Stimulated activated naive CD8-positive, alpha-beta T cell treated with anti-CD3 and anti-CD28 coated beads, Interleukin-15, Interleukin-2, amounts not matched to agents 100 ng/mL and 50 ng/mL, for 24 hours (primary cell): ENCODE data around the gene C18orf63.

Experiments
- H3K27ac Mint-ChIP-seq: one replicate; pipeline ENCODE4 v1.8.0; 2021; ENCODE audit warnings: mild to moderate bottlenecking, mixed read lengths
- H3K27me3 Mint-ChIP-seq: one replicate; pipeline ENCODE4 v1.8.0; 2021; ENCODE audit warnings: mixed read lengths
- H3K36me3 Mint-ChIP-seq: one replicate; pipeline ENCODE4 v1.8.0; 2021; ENCODE audit warnings: low read depth, mixed read lengths
- H3K4me1 Mint-ChIP-seq: one replicate; pipeline ENCODE4 v1.8.0; 2021; ENCODE audit warnings: low read depth, mixed read lengths
- H3K4me3 Mint-ChIP-seq: one replicate; pipeline ENCODE4 v1.8.0; 2021; ENCODE audit warnings: mild to moderate bottlenecking, mixed read lengths
- H3K9me3 Mint-ChIP-seq: one replicate; pipeline ENCODE4 v1.8.0; 2021; ENCODE audit warnings: mixed read lengths

Gene C18orf63

DNA sequence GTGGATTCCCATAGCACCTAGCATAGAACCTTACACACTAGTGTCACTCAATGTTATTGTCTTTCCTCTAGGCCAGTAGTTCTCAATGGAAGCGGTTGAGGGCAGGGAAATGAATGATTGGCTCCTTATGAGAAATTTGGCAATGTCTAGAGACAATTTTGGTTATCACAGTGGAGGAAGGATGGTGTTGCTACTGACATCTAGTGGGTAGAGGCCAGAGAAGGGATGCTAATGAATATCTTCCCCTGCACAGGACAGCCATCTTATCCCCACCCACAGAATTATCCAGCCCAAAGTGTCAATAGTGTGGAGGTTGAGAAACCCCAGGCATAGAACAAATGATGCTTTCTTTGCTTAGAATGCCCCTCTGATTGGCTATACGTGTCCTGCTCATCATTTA, 15.8 kb downstream of the C18orf63 start:
- Mint-ChIP-seq H3K4me1 (peaks cover 10% of the 10 kb centered on the region), H3K9me3 (no peaks in the 10 kb centered on the region), H3K4me3 (no peak overlapping the region), H3K27ac (no peak overlapping the region), H3K36me3 (no peaks in the 10 kb centered on the region), H3K27me3 (peaks cover 4% of the 10 kb centered on the region)

DNA sequence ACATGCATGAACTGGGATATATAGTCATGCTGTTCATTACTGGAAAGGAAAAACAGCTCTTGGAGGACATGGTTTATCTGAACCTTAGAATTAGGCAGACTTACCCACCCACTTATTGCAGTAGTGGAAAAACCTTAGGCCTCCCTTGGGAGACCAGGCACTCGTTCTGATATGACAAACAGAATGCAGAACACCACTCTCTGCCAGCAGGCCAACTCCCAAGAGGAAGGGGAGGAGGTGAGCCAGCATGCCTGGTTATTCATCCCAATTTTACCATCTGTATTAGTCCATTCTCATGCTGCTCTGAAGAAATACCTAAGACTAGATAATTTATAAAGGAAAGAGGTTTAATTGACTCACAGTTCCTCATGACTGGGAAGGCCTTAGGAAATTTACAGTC, 17.5 kb downstream of the C18orf63 start:
- Mint-ChIP-seq H3K27me3 (peaks cover 10% of the 10 kb centered on the region), H3K36me3 (no peaks in the 10 kb centered on the region), H3K4me3 (no peak overlapping the region), H3K27ac (no peak overlapping the region), H3K4me1 (peaks cover 10% of the 10 kb centered on the region), H3K9me3 (no peaks in the 10 kb centered on the region)

DNA sequence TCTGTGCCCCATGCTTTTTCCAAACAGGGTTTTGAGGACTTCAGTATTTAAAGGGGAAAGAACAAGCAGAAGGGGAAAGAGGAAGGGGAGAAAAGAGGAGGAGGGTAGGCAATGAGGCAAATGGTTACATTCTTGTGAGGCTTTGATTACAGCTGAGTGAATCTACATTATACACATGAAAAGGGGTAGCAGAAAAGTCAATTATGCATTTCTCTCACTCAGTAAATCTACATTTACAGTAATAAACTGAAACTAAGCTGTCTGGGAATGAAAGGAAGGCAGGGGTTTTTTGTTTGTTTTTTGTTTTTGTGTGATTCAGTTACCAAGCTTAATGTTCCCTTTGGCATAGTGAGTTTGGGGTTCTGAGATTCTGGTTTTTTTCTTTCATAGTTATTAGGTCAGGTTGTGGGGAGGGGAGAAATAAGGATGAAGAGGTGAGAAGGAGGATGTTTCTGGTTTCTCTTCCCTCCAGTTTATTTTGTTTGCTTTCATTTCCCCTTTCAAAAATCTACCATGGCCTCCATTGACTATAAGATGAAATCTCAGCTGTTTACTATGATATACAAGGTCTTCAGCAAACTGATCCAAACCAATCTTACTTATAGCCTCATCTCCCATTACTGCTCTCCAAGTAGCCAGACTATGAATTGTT, 18.7 kb downstream of the C18orf63 start:
- Mint-ChIP-seq H3K4me3 (no peak overlapping the region), H3K4me1 (peaks cover 10% of the 10 kb centered on the region), H3K9me3 (no peaks in the 10 kb centered on the region), H3K36me3 (no peaks in the 10 kb centered on the region), H3K27ac (no peak overlapping the region), H3K27me3 (peaks cover 10% of the 10 kb centered on the region)

DNA sequence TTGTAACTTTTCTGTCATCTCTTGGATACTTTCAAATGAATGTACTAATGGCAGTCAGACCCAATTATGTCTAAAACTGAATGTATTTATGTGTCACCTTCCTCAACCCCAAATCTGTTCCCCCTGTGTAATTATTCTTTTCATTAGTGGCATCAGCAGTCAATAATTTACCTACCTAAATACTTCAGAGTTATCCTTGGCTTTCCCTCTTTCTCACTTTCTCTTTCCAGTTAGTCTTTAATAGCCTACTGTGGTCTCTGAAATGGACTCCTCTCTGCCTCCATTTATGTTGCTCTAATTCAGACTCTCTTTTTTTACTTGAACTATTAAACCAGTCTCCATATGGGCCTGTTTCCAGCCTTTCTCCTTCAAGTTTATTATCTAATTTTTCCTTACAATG, 21.0 kb downstream of the C18orf63 start:
- Mint-ChIP-seq H3K4me3 (no peak overlapping the region), H3K27ac (no peak overlapping the region), H3K9me3 (no peaks in the 10 kb centered on the region), H3K27me3 (peaks cover 9% of the 10 kb centered on the region), H3K36me3 (no peaks in the 10 kb centered on the region), H3K4me1 (peaks cover 10% of the 10 kb centered on the region)

DNA sequence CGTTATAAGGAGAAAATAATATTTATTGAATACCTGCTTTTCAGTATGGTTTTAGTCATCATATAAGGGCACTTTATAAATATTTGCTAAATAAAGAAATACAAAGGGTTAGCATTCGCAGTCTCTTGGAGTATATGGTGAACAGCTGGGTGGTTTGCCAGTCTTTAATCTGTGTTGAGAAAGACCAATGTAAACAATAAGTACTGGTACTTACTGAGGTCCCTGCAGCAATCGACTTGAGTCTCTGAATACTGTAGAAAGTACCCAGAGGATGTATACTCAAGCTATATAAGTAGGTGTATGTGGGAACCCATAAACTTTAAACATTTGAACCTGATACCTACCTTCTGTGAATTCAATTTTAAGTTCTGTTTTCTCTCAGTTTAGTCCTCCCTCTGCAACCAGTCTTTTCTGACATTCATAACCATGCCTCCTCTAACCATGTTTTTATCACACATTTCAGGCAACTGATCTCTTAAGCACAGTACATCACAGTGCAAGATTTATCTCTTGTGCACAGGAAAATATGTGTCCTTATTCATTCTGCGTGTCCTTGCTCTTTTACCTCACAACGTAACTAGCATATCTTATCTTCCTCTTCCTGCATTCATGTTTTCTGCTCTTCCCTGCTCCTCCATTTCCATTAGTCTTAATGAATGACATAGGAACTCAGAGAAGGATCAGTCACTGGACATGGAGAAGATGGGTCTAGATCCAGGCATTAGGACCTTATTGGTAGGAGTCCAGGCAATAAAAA, 21.7 kb downstream of the C18orf63 start:
- Mint-ChIP-seq H3K4me3 (no peak overlapping the region), H3K4me1 (peaks cover 10% of the 10 kb centered on the region), H3K36me3 (no peaks in the 10 kb centered on the region), H3K27ac (no peak overlapping the region), H3K9me3 (no peaks in the 10 kb centered on the region), H3K27me3 (peaks cover 9% of the 10 kb centered on the region)

DNA sequence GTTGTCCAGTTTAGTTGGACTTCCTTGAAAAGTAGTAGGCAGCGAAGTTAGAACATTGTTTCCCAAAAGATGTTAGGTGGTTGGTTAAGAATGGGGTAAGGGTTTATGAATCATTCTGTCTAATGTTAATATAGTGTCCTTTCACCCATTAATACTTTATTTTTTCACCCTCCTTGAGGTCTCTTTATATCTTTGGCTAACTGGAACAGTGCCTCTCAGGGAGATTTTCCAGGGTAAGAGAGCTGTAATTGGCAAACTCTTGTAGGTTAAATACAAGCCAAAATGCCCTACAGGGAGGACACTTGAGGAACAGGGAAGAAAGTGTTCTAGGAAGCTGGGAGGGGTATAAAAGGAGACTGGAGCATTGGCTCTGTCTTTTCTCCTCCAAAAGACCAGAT, 22.3 kb downstream of the C18orf63 start:
- Mint-ChIP-seq H3K4me3 (no peak overlapping the region), H3K27me3 (peaks cover 9% of the 10 kb centered on the region), H3K27ac (no peak overlapping the region), H3K36me3 (no peaks in the 10 kb centered on the region), H3K9me3 (no peaks in the 10 kb centered on the region), H3K4me1 (peaks cover 10% of the 10 kb centered on the region)

DNA sequence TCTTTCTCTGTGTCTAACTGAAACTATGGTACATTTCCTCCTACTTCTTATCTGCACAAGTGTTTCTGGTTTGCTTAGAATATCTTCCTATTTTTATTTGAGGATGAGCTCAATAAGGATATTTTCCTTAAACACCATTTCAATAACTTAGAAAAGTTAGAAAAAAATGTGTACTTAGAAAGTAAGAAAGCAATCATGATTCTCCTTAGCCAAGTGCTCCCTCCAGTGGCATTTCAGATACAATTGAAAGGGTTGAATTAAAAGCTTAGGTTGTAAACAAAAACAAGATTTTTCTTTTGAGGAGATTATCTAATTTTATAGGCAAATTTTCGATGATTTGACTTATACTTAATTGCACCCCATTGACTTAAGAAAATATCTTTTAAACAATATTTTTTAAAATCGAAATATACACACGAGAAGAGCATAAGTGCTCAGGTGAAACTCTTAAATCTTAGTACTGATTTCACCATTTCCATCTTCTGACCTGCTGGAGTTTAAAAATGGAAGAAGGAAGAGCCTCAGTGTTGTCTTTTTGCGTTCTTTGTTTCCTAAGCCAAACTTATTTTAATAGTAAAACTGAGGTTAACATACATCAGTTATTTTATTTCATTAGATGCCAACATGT, 26.9 kb downstream of the C18orf63 start:
- Mint-ChIP-seq H3K36me3 (no peaks in the 10 kb centered on the region), H3K27ac (no peak overlapping the region), H3K9me3 (no peaks in the 10 kb centered on the region), H3K27me3 (peaks cover 7% of the 10 kb centered on the region), H3K4me1 (no peaks in the 10 kb centered on the region), H3K4me3 (no peak overlapping the region)

DNA sequence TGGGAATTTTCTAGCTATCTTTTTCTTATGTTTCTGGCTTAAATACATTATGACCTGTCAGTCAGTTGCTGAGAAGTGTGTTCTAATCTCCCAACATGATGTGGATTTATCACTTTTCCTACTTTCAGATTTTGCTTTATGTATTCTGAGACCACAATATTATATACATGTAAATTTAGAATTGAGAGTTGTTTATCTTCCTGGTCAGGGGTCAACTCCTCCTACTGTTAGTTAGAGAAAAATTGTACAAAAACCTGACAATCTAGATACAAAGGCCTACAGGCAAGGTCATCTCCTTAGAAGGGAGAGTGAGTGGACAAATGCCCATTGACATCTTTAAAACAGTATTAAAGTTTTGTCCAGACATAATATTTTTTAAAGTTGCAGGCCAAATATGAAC, 30.6 kb downstream of the C18orf63 start:
- Mint-ChIP-seq H3K4me1 (no peaks in the 10 kb centered on the region), H3K9me3 (no peaks in the 10 kb centered on the region), H3K27me3 (no peaks in the 10 kb centered on the region), H3K27ac (no peak overlapping the region), H3K36me3 (no peaks in the 10 kb centered on the region), H3K4me3 (no peak overlapping the region)

DNA sequence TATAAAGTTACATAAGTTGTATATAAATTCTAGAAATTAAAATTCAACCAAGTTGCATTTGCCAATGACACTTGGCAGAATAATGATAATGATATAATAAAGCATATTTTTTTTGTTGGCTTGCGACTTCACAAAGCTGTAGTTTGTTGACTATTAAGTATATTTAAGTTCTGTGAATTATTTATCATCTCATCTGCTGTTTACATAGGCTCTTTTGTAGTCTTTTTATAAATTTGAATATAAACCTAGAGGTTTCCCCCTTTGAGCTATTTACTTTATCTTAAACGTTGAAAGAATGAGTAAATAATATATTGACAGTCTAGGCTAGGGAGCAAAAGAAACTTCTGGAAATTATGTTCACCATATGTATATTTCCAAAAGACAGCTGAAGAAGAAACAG, 32.9 kb downstream of the C18orf63 start:
- Mint-ChIP-seq H3K27ac (no peak overlapping the region), H3K27me3 (no peaks in the 10 kb centered on the region), H3K4me3 (no peak overlapping the region), H3K4me1 (no peaks in the 10 kb centered on the region), H3K36me3 (no peaks in the 10 kb centered on the region), H3K9me3 (no peaks in the 10 kb centered on the region)

DNA sequence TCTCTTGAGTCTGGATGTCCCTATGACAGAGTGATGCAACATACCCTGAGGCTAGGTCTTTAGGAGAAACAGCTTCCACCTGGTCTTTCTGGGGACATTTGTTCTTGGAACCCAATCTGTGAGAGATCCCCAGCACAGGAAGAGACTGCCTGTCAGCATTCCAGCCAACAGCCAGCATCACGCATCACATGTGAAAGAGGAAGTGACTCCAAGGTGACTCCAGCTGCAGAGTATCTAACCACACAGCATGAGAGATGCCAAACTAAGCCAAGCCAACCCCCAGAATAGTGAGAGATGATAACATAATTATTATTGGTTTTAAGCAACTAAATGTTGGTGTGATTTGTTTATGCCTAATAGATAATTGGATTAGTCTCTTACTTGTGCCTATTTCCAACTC, 35.7 kb downstream of the C18orf63 start:
- Mint-ChIP-seq H3K4me1 (peaks cover under 1% of the 10 kb centered on the region), H3K27me3 (no peaks in the 10 kb centered on the region), H3K9me3 (no peaks in the 10 kb centered on the region), H3K27ac (no peak overlapping the region), H3K4me3 (no peak overlapping the region), H3K36me3 (no peaks in the 10 kb centered on the region)

DNA sequence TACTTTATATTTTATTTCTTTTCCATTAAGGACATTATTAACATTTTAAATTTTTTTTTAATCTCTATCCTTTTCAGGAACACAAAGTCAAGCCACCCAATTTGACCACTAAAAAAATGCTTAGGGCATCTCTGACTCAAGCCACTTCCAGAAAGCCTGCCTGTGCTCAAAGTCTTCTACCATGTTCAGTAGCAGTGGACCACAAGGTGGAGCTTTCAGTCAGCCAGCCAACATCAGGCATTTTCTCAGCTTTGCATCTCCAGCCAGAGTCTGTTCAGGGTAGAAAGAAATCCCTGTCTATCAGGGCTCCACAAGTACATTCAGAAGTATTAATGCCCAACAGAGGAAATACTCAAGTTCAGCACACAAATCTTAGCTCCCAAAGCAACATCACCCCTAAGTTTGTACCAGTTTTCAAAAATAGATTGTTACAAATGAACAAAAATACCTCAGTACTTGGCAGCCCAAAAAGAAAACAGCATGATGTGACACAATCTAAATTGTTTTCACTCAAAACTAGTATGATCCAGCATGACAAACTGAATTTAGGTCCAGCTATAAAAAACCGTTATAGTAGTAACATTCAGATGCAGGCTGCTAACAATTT, 37.6 kb downstream of the C18orf63 start:
- no peaks in the 10 kb centered on the region for H3K27me3 Mint-ChIP-seq
- no peak overlapping the region for H3K4me3 Mint-ChIP-seq
- H3K4me1 Mint-ChIP-seq, result peaks cover 4% of the 10 kb centered on the region
- H3K27ac Mint-ChIP-seq, result no peak overlapping the region
- H3K9me3 Mint-ChIP-seq, result no peaks in the 10 kb centered on the region
- H3K36me3 Mint-ChIP-seq, result no peaks in the 10 kb centered on the region

DNA sequence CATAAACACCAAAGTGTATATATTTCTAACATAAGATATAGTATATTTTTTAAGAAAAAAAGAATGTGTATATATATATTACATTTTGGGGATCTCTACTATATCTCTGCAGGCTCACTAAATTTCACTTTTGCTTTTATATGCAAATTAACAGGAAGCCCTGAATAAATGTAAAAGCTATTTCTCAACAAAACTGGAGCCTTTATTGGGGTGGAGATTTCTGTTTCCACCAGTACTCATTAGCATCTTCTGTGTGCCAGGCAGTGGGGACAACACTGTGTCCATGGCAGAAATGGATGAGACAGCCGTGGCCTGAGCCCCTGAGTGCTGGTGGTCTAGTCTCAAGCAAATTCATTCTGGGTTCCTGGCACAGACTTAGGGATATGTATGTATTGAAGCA, 41.3 kb downstream of the C18orf63 start:
- peaks cover 4% of the 10 kb centered on the region for H3K4me1 Mint-ChIP-seq

DNA sequence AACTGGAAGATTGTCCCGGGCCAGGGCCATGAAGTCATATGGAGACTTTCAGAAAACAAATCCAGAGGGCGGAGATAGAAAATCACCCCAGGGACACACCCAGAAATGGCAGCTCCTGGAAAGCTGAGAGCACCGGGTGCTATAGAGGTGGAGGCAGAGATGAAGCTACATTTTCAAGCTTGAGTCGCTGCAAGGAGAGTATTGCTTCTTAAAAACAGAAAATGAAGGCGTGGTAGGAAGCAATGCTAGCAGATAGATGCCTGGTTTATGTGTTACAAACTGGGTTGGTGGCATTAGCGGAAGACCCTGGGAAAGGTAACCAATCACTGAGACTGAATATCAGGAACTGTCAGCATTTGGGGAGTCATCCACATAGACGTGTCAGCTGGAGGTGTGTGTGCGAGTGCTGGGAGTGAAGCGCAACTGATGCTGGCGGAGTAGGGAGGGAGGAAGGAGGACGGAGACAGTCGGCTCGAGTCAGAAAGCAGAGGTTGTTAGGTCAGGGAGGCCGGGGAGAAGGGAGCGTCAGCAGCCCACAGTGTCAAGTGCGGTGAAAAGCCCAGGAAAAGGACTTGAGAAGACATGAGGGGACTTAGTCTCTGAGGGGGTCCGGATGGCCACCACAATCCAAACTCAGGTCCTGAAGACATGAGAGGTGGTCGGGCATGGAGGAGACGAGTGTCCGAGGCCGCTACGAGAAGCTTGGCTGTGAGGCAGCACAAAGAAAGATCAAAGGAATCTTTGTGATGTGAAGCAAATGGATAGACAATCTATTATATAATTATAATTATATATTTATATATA, 45.4 kb downstream of the C18orf63 start:
- H3K36me3 Mint-ChIP-seq, result no peaks in the 10 kb centered on the region
- H3K4me1 Mint-ChIP-seq, result peaks cover 4% of the 10 kb centered on the region
- no peak overlapping the region for H3K27ac Mint-ChIP-seq
- H3K4me3 Mint-ChIP-seq, result no peak overlapping the region
- H3K9me3 Mint-ChIP-seq, result no peaks in the 10 kb centered on the region
- H3K27me3 Mint-ChIP-seq, result no peaks in the 10 kb centered on the region

More for the DNA sequence above, 41.3 kb downstream of the C18orf63 start:
- H3K9me3 Mint-ChIP-seq, result no peaks in the 10 kb centered on the region
- H3K4me3 Mint-ChIP-seq, result no peak overlapping the region
- no peak overlapping the region for H3K27ac Mint-ChIP-seq
- H3K27me3 Mint-ChIP-seq, result no peaks in the 10 kb centered on the region
- no peaks in the 10 kb centered on the region for H3K36me3 Mint-ChIP-seq

DNA sequence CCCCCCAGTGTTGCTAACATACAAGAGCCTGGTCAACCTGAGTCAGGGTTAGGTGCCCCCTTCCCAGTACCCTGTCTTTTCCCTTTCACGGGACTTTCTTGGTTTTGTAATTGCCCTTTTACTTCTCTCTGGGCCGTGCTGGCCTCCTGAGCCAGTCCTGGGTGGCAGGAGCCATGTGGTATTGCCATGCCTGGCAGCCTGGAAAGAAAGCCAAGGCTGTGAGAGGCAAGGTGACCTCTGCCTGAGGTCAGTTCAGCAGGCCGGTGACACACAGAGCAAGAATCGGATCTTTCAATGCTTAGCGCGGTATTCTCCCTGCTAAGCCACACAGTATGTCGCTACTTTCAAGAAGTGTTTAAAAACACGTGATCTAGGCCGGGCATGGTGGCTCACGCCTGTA, 52.3 kb downstream of the C18orf63 start:
- H3K36me3 Mint-ChIP-seq, result no peaks in the 10 kb centered on the region
- no peak overlapping the region for H3K27ac Mint-ChIP-seq
- no peak overlapping the region for H3K4me3 Mint-ChIP-seq
- no peaks in the 10 kb centered on the region for H3K9me3 Mint-ChIP-seq
- no peaks in the 10 kb centered on the region for H3K27me3 Mint-ChIP-seq
- peaks cover 39% of the 10 kb centered on the region for H3K4me1 Mint-ChIP-seq
